Activated CD4-positive, alpha-beta T cell treated with anti-CD3 and anti-CD28 coated beads for 36 hours (primary cell): ENCODE data around the gene MACROD2. TPM values are rescaled to one million over a fixed set of nuclear protein-coding genes. Genes with fewer than 3 reads are reported as not detected.

Experiments
- ATAC-seq: fragments of 200-7000 bp; cut with Tn5 transposase; one replicate; pipeline ENCODE4 v1.10.0; 2021; ENCODE audit warnings: mild to moderate bottlenecking, moderate library complexity
- CTCF ChIA-PET: fragments of 350-600 bp; sonication (Branson Sonifier 250); formaldehyde crosslinking; loops from one replicate; lab custom pipeline; 2021; ENCODE audit warnings: antibody characterized with exemption; lab: Charles Lee
- POLR2A ChIA-PET: fragments of 350-600 bp; sonication (Branson Sonifier 250); formaldehyde crosslinking; loops from one replicate; lab custom pipeline; 2021; ENCODE audit warnings: antibody characterized with exemption, inconsistent platforms; lab: Charles Lee
- DNase-seq: peaks from one replicate; pipeline ENCODE4 v3.0.0-alpha.2; 2020
- H3K27ac Mint-ChIP-seq: one replicate; pipeline ENCODE4 v1.8.0; 2021; ENCODE audit warnings: mixed read lengths
- H3K27me3 Mint-ChIP-seq: one replicate; pipeline ENCODE4 v1.8.0; 2021; ENCODE audit warnings: mixed read lengths
- H3K36me3 Mint-ChIP-seq: one replicate; pipeline ENCODE4 v1.8.0; 2021; ENCODE audit warnings: low read depth, mixed read lengths
- H3K4me1 Mint-ChIP-seq: one replicate; pipeline ENCODE4 v1.8.0; 2021; ENCODE audit warnings: mixed read lengths
- H3K4me3 Mint-ChIP-seq: one replicate; pipeline ENCODE4 v1.8.0; 2021; ENCODE audit warnings: mild to moderate bottlenecking, moderate library complexity, mixed read lengths
- H3K9me3 Mint-ChIP-seq: one replicate; pipeline ENCODE4 v1.8.0; 2021; ENCODE audit warnings: low read depth, mixed read lengths
- intact Hi-C, 2 experiments: fragments of 100-400 bp; cut with DNase I in 1 of 2; cut with micrococcal nuclease in 1 of 2; formaldehyde crosslinking; loops; one replicate each; pipeline versions ENCODE4 v1.14.2 to v1.15.1; 2022 to 2024; cut with DNase I, micrococcal nuclease
- total RNA-seq, 2 experiments: library from RNA; stranded (reverse); gene quantifications; one replicate each; pipeline ENCODE4 v1.2.3, GENCODE V29; 2021

MACROD2 gene
- total RNA-seq, 2 experiments from 2014 or later: not detected

GRCh38 chr20:14751191-14751590 is 755.9 kb downstream of the MACROD2 start:
- Mint-ChIP-seq H3K4me3 (no peak overlapping the region), H3K9me3 (peaks cover 6% of the 10 kb centered on the region), H3K27ac (no peak overlapping the region), H3K27me3 (no peaks in the 10 kb centered on the region), H3K4me1 (no peaks in the 10 kb centered on the region), H3K36me3 (no peaks in the 10 kb centered on the region)
- DNase-seq: no peak
- ATAC-seq: no peak
- intact Hi-C loops: no loop called here
- ChIA-PET CTCF (no interaction called here), POLR2A (no interaction called here)

GRCh38 chr20:14757728-14758127 is 762.4 kb downstream of the MACROD2 start:
- intact Hi-C loops: no loop called here
- POLR2A ChIA-PET: no interaction called here
- Mint-ChIP-seq H3K27me3 (no peaks in the 10 kb centered on the region), H3K27ac (no peak overlapping the region), H3K4me1 (no peaks in the 10 kb centered on the region), H3K4me3 (no peak overlapping the region), H3K36me3 (no peaks in the 10 kb centered on the region), H3K9me3 (peaks cover 2% of the 10 kb centered on the region)
- CTCF ChIA-PET: no interaction called here
- ATAC-seq (no peak), DNase-seq (no peak)

GRCh38 chr20:14758356-14758755 is 763.0 kb downstream of the MACROD2 start:
- ATAC-seq (no peak), DNase-seq (no peak)
- intact Hi-C loops: no loop called here
- ChIA-PET CTCF (no interaction called here), POLR2A (no interaction called here)
- Mint-ChIP-seq H3K36me3 (no peaks in the 10 kb centered on the region), H3K9me3 (peaks cover 4% of the 10 kb centered on the region), H3K27me3 (no peaks in the 10 kb centered on the region), H3K4me3 (no peak overlapping the region), H3K27ac (no peak overlapping the region), H3K4me1 (no peaks in the 10 kb centered on the region)

GRCh38 chr20:14759979-14760378 is 764.7 kb downstream of the MACROD2 start:
- H3K27me3 Mint-ChIP-seq: no peaks in the 10 kb centered on the region
- intact Hi-C loops: no loop called here
- peaks cover 4% of the 10 kb centered on the region for H3K9me3 Mint-ChIP-seq
- H3K27ac Mint-ChIP-seq: no peak overlapping the region
- no peaks in the 10 kb centered on the region for H3K4me1 Mint-ChIP-seq
- DNase-seq (no peak), ATAC-seq (no peak)
- no peak overlapping the region for H3K4me3 Mint-ChIP-seq
- POLR2A ChIA-PET: no interaction called here
- CTCF ChIA-PET: no interaction called here
- H3K36me3 Mint-ChIP-seq: no peaks in the 10 kb centered on the region

- Mint-ChIP-seq H3K4me3 (no peak overlapping the region), H3K9me3 (peaks cover 4% of the 10 kb centered on the region), H3K27me3 (no peaks in the 10 kb centered on the region), H3K4me1 (no peaks in the 10 kb centered on the region), H3K27ac (no peak overlapping the region), H3K36me3 (no peaks in the 10 kb centered on the region)
- ChIA-PET POLR2A (no interaction called here), CTCF (interaction anchor here (0.6 kb wide), 1 partner anchor 1785 kb away, joined by 4 read pairs; no protein-coding TSS in a partner anchor)
- DNase-seq (no peak), ATAC-seq (no peak)
- intact Hi-C loops: no loop called here
Observed at GRCh38 chr20:14761903-14762302, 766.6 kb downstream of the MACROD2 start.

- no peaks in the 10 kb centered on the region for H3K27me3 Mint-ChIP-seq
- intact Hi-C loops: no loop called here
- peaks cover 4% of the 10 kb centered on the region for H3K9me3 Mint-ChIP-seq
- CTCF ChIA-PET: no interaction called here
- no peaks in the 10 kb centered on the region for H3K36me3 Mint-ChIP-seq
- no peaks in the 10 kb centered on the region for H3K4me1 Mint-ChIP-seq
- no peak overlapping the region for H3K27ac Mint-ChIP-seq
- POLR2A ChIA-PET: no interaction called here
- DNase-seq (no peak), ATAC-seq (no peak)
- no peak overlapping the region for H3K4me3 Mint-ChIP-seq
Observed at GRCh38 chr20:14764511-14765369, 769.4 kb downstream of the MACROD2 start.

- no peak overlapping the region for H3K27ac Mint-ChIP-seq
- no peaks in the 10 kb centered on the region for H3K27me3 Mint-ChIP-seq
- ATAC-seq (no peak), DNase-seq (no peak)
- intact Hi-C loops: no loop called here
- no peaks in the 10 kb centered on the region for H3K4me1 Mint-ChIP-seq
- POLR2A ChIA-PET: no interaction called here
- H3K9me3 Mint-ChIP-seq: peaks cover 3% of the 10 kb centered on the region
- CTCF ChIA-PET: no interaction called here
- no peak overlapping the region for H3K4me3 Mint-ChIP-seq
- no peaks in the 10 kb centered on the region for H3K36me3 Mint-ChIP-seq
Observed at GRCh38 chr20:14765370-14765701, 770.0 kb downstream of the MACROD2 start.

GRCh38 chr20:14773486-14773885 is 778.2 kb downstream of the MACROD2 start:
- ATAC-seq (no peak), DNase-seq (no peak)
- Mint-ChIP-seq H3K36me3 (no peaks in the 10 kb centered on the region), H3K9me3 (peaks cover 15% of the 10 kb centered on the region), H3K27me3 (no peaks in the 10 kb centered on the region), H3K4me1 (no peaks in the 10 kb centered on the region), H3K4me3 (no peak overlapping the region), H3K27ac (no peak overlapping the region)
- ChIA-PET POLR2A (no interaction called here), CTCF (interaction anchor here (0.6 kb wide), 1 partner anchor 572 kb away, joined by 3 read pairs; no protein-coding TSS in a partner anchor)
- intact Hi-C loops: no loop called here

- ATAC-seq: no peak
- Mint-ChIP-seq H3K4me3 (no peak overlapping the region), H3K27me3 (no peaks in the 10 kb centered on the region), H3K9me3 (peaks cover 14% of the 10 kb centered on the region), H3K27ac (no peak overlapping the region), H3K4me1 (no peaks in the 10 kb centered on the region), H3K36me3 (no peaks in the 10 kb centered on the region)
- intact Hi-C loops: no loop called here
- POLR2A ChIA-PET: no interaction called here
- DNase-seq: no peak
- CTCF ChIA-PET: no interaction called here
Observed at GRCh38 chr20:14775778-14776177, 780.5 kb downstream of the MACROD2 start.

GRCh38 chr20:14777591-14777990 is 782.3 kb downstream of the MACROD2 start:
- DNase-seq (no peak), ATAC-seq (no peak)
- Mint-ChIP-seq H3K4me3 (no peak overlapping the region), H3K27ac (no peak overlapping the region), H3K4me1 (no peaks in the 10 kb centered on the region), H3K36me3 (no peaks in the 10 kb centered on the region), H3K9me3 (peaks cover 10% of the 10 kb centered on the region), H3K27me3 (no peaks in the 10 kb centered on the region)
- intact Hi-C loops: no loop called here
- POLR2A ChIA-PET: no interaction called here
- CTCF ChIA-PET: no interaction called here

GRCh38 chr20:14778096-14778495 is 782.8 kb downstream of the MACROD2 start:
- DNase-seq: no peak
- CTCF ChIA-PET: interaction anchor here (0.6 kb wide), 1 partner anchor 1358 kb away, joined by 3 read pairs; no protein-coding TSS in a partner anchor
- no peaks in the 10 kb centered on the region for H3K27me3 Mint-ChIP-seq
- POLR2A ChIA-PET: no interaction called here
- H3K36me3 Mint-ChIP-seq: no peaks in the 10 kb centered on the region
- H3K4me1 Mint-ChIP-seq: no peaks in the 10 kb centered on the region
- peaks cover 10% of the 10 kb centered on the region for H3K9me3 Mint-ChIP-seq
- intact Hi-C loops: no loop called here
- no peak overlapping the region for H3K4me3 Mint-ChIP-seq
- no peak for ATAC-seq
- no peak overlapping the region for H3K27ac Mint-ChIP-seq

GRCh38 chr20:14778875-14779274 is 783.6 kb downstream of the MACROD2 start:
- CTCF ChIA-PET: interaction anchor here (0.6 kb wide), 1 partner anchor 1358 kb away, joined by 3 read pairs; no protein-coding TSS in a partner anchor
- Mint-ChIP-seq H3K27me3 (no peaks in the 10 kb centered on the region), H3K27ac (no peak overlapping the region), H3K4me1 (no peaks in the 10 kb centered on the region), H3K9me3 (peaks cover 10% of the 10 kb centered on the region), H3K36me3 (no peaks in the 10 kb centered on the region), H3K4me3 (no peak overlapping the region)
- intact Hi-C loops: no loop called here
- no peak for DNase-seq
- no peak for ATAC-seq
- POLR2A ChIA-PET: no interaction called here
